NCI-H226 (cell line): Measurements from ENCODE around the gene ASNS.
"Not testable (repeated sequence)": the region's sequence is repeated elsewhere in the genome, so short reads cannot be mapped to it uniquely, and the experiment has no call there.

Experiments used
- DNase-seq: peaks from one replicate; pipeline ENCODE4 v3.0.0-alpha.2; 2015

The ASNS gene

GRCh38 chr7:97872025-97872669, at the start of gene ASNS:
ASNS (minus strand) TSS chr7:97872408; CDS start chr7:97869156, 3,252 bp downstream.
- peak; percentile 92 for DNase-seq

- not testable (repeated sequence) for DNase-seq
Measured at GRCh38 chr7:97921254-97921653, 49.0 kb upstream of the ASNS start.

GRCh38 chr7:97915267-97915666, 43.1 kb upstream of the ASNS start:
- DNase-seq = not testable (repeated sequence)

- DNase-seq = not testable (repeated sequence)
Measured at GRCh38 chr7:97912294-97912693, 40.1 kb upstream of the ASNS start.

- DNase-seq = not testable (repeated sequence)
Measured at GRCh38 chr7:97896893-97897292, 24.7 kb upstream of the ASNS start.

GRCh38 chr7:97891721-97892120, 19.5 kb upstream of the ASNS start:
- DNase-seq = not testable (repeated sequence)

GRCh38 chr7:97879527-97879926, 7.3 kb upstream of the ASNS start:
- not testable (repeated sequence) for DNase-seq

GRCh38 chr7:97874894-97875293, 2.7 kb upstream of the ASNS start:
- not testable (repeated sequence) for DNase-seq

GRCh38 chr7:97873606-97874005, 1.4 kb upstream of the ASNS start:
- no peak for DNase-seq

- no peak for DNase-seq
Measured at GRCh38 chr7:97871659-97872024, 566 bp downstream of the ASNS start.

- DNase-seq = no peak
Measured at GRCh38 chr7:97868788-97869187, 3.4 kb downstream of the ASNS start.

GRCh38 chr7:97868314-97868713, 3.9 kb downstream of the ASNS start:
- DNase-seq = no peak

- no peak for DNase-seq
Measured at GRCh38 chr7:97865104-97865503, 7.1 kb downstream of the ASNS start.

- no peak for DNase-seq
Measured at GRCh38 chr7:97859606-97860204, 12.5 kb downstream of the ASNS start.

GRCh38 chr7:97858221-97858620, 14.0 kb downstream of the ASNS start:
- no peak for DNase-seq

GRCh38 chr7:97857544-97857943, 14.7 kb downstream of the ASNS start:
- DNase-seq = no peak

- DNase-seq = no peak
Measured at GRCh38 chr7:97851683-97852082, 20.5 kb downstream of the ASNS start.

- DNase-seq = not testable (repeated sequence)
Measured at GRCh38 chr7:97850262-97851031, 21.8 kb downstream of the ASNS start.

- DNase-seq = no peak
Measured at GRCh38 chr7:97847791-97848190, 24.4 kb downstream of the ASNS start.

GRCh38 chr7:97846945-97847344, 25.3 kb downstream of the ASNS start:
- no peak for DNase-seq

GRCh38 chr7:97845622-97846203, 26.5 kb downstream of the ASNS start:
- no peak for DNase-seq

GRCh38 chr7:97844036-97844435, 28.2 kb downstream of the ASNS start:
- no peak for DNase-seq

- DNase-seq = no peak
Measured at GRCh38 chr7:97842772-97843345, 29.3 kb downstream of the ASNS start.
